H1 (cell line): ENCODE data around the gene PHF3. TPM values are rescaled to one million over a fixed set of nuclear protein-coding genes. Genes with fewer than 3 reads are reported as not detected.

Experiments
- CTCF ChIA-PET: fragments of 300-600 bp; sonication (Branson Sonifier 250); formaldehyde crosslinking; loops from one replicate; lab custom pipeline; 2021; ENCODE audit not compliant: partially characterized antibody; lab: Charles Lee
- POLR2A ChIA-PET: fragments of 300-600 bp; sonication (Branson Sonifier 250); formaldehyde crosslinking; loops from one replicate; lab custom pipeline; 2021; ENCODE audit warnings: inconsistent platforms; ENCODE audit not compliant: partially characterized antibody; lab: Charles Lee
- DNase-seq, 2 experiments: peaks; one replicate each; pipeline versions ENCODE4 v3.0.0 to v3.0.0-alpha.2; 2010 to 2022; ENCODE audit warnings: low spot score in 2 of 2, low read depth in 1 of 2, mixed read lengths in 1 of 2
- FAIRE-seq: peaks from 2 replicates; lab custom pipeline; 2011; peaks lifted over from hg19 to GRCh38; lab: Jason Lieb, UNC
- H2AFZ ChIP-seq: 2 replicates; pipeline ENCODE4 v1.8.1; 2012; ENCODE audit warnings: low read length, inconsistent platforms
- H2AK5ac ChIP-seq: 2 replicates; pipeline ENCODE4 v1.6.1; 2013; ENCODE audit warnings: low read depth, low read length
- H2BK120ac ChIP-seq: replicated peaks from 2 replicates; pipeline ENCODE3; 2013; ENCODE audit warnings: low read depth, low read length, inconsistent platforms
- H2BK12ac ChIP-seq: 2 replicates; pipeline ENCODE4 v1.6.1; 2013; ENCODE audit warnings: low read depth, low read length
- H2BK15ac ChIP-seq: 2 replicates; pipeline ENCODE4 v1.6.1; 2013; ENCODE audit warnings: low read length
- H2BK20ac ChIP-seq: 2 replicates; pipeline ENCODE4 v1.6.1; 2013; ENCODE audit warnings: low read length
- H2BK5ac ChIP-seq: 2 replicates; pipeline ENCODE4 v1.6.1; 2013; ENCODE audit warnings: low read depth, low read length
- H3K14ac ChIP-seq: 2 replicates; pipeline ENCODE4 v1.6.1; 2013; ENCODE audit warnings: inconsistent platforms; ENCODE audit not compliant: insufficient read length
- H3K18ac ChIP-seq: 2 replicates; pipeline ENCODE4 v1.6.1; 2013; ENCODE audit warnings: low read length; ENCODE audit errors: extremely low read depth
- H3K23ac ChIP-seq: 2 replicates; pipeline ENCODE4 v1.6.1; 2013; ENCODE audit warnings: inconsistent platforms; ENCODE audit not compliant: insufficient read length
- H3K23me2 ChIP-seq: 2 replicates; pipeline ENCODE4 v1.6.1; 2013; ENCODE audit warnings: low read depth, low read length
- H3K27ac ChIP-seq: 2 replicates; pipeline ENCODE4 v1.6.1; 2011; ENCODE audit warnings: low read depth, low read length, inconsistent platforms
- H3K27me3 ChIP-seq, 4 experiments: replicated peaks in 1 of 4; 1 replicate in 1 of 4; 2 replicates in 3 of 4; pipeline versions ENCODE4 v1.6.1 to v1.8.1; 2011 to 2013; ENCODE audit warnings: low read length in 3 of 4, mild to moderate bottlenecking in 3 of 4, inconsistent platforms in 2 of 4, mixed read lengths in 2 of 4, moderate library complexity in 1 of 4; ENCODE audit not compliant: control insufficient read depth in 3 of 4, insufficient read depth in 3 of 4; ENCODE audit errors: extremely low read depth in 1 of 4
- H3K36me3 ChIP-seq, 4 experiments: 2 replicates each; pipeline versions ENCODE4 v1.6.1 to v1.8.1; 2011 to 2013; ENCODE audit warnings: mild to moderate bottlenecking in 4 of 4, low read length in 3 of 4, moderate library complexity in 2 of 4, control low read depth in 1 of 4, inconsistent platforms in 1 of 4; ENCODE audit not compliant: insufficient read depth in 4 of 4, control insufficient read depth in 2 of 4
- H3K4ac ChIP-seq: replicated peaks from 2 replicates; pipeline ENCODE3; 2013; ENCODE audit warnings: low read length, low read depth, mixed read lengths, inconsistent platforms; ENCODE audit not compliant: insufficient read length
- H3K4me1 ChIP-seq, 4 experiments: replicated peaks in 1 of 4; 1 replicate in 1 of 4; 2 replicates in 3 of 4; pipeline versions ENCODE4 v1.6.1 to v1.8.1; 2011 to 2013; ENCODE audit warnings: low read length in 3 of 4, inconsistent platforms in 2 of 4, mixed read lengths in 1 of 4; ENCODE audit not compliant: insufficient read depth in 4 of 4, control insufficient read depth in 3 of 4
- H3K4me2 ChIP-seq, 2 experiments: 2 replicates each; pipeline versions ENCODE4 v1.6.1 to v1.8.1; 2011 to 2013; ENCODE audit warnings: low read depth in 2 of 2, low read length in 2 of 2, control low read depth in 1 of 2, inconsistent platforms in 1 of 2, mild to moderate bottlenecking in 1 of 2; ENCODE audit not compliant: insufficient read depth in 1 of 2
- H3K4me3 ChIP-seq, 4 experiments: fragments of 200-600, 300-600 bp in 1 of 4; sonication (generic), shearing (Covaris generic), sonication (Bioruptor Twin) in 1 of 4; 2 replicates each; pipeline versions ENCODE4 v1.5.1 to v1.8.1; 2011 to 2016; ENCODE audit warnings: low read length in 4 of 4, low read depth in 3 of 4, control low read depth in 2 of 4, inconsistent platforms in 2 of 4, mild to moderate bottlenecking in 2 of 4, mixed read lengths in 1 of 4, moderate library complexity in 1 of 4; ENCODE audit not compliant: insufficient read depth in 2 of 4; ENCODE audit errors: extremely low read depth in 1 of 4
- H3K56ac ChIP-seq: replicated peaks from 2 replicates; pipeline ENCODE3; 2013; ENCODE audit warnings: low read depth, mild to moderate bottlenecking, mixed read lengths, low read length, inconsistent platforms; ENCODE audit not compliant: insufficient read length
- H3K79me1 ChIP-seq: 2 replicates; pipeline ENCODE4 v1.6.1; 2013; ENCODE audit warnings: low read depth, low read length, control low read depth
- H3K79me2 ChIP-seq, 2 experiments: 2 replicates each; pipeline versions ENCODE4 v1.6.1 to v1.8.1; 2012 to 2013; ENCODE audit warnings: low read length in 2 of 2, mild to moderate bottlenecking in 2 of 2, inconsistent platforms in 1 of 2; ENCODE audit not compliant: insufficient read depth in 2 of 2, control insufficient read depth in 1 of 2
- H3K9ac ChIP-seq, 4 experiments: replicated peaks in 1 of 4; 1 replicate in 1 of 4; 2 replicates in 3 of 4; pipeline versions ENCODE4 v1.6.1 to v1.8.1; 2011 to 2013; ENCODE audit warnings: low read depth in 3 of 4, low read length in 3 of 4, control low read depth in 2 of 4, mild to moderate bottlenecking in 2 of 4, moderate library complexity in 2 of 4, inconsistent platforms in 1 of 4; ENCODE audit errors: extremely low read depth in 1 of 4
- H3K9me3 ChIP-seq, 2 experiments: 2 replicates each; pipeline versions ENCODE4 v1.6.1 to v1.8.1; 2012 to 2013; ENCODE audit warnings: mild to moderate bottlenecking in 2 of 2, moderate library complexity in 2 of 2, control low read depth in 1 of 2, inconsistent platforms in 1 of 2, low read depth in 1 of 2, low read length in 1 of 2, mixed read lengths in 1 of 2; ENCODE audit not compliant: insufficient read depth in 2 of 2
- H4K20me1 ChIP-seq, 2 experiments: replicated peaks in 1 of 2; 2 replicates each; pipeline versions ENCODE3 to v1.8.1; 2011 to 2013; ENCODE audit warnings: inconsistent platforms in 2 of 2, low read length in 2 of 2, mild to moderate bottlenecking in 1 of 2; ENCODE audit not compliant: insufficient read depth in 2 of 2, control insufficient read depth in 1 of 2
- H4K5ac ChIP-seq: 2 replicates; pipeline ENCODE4 v1.6.1; 2013; ENCODE audit warnings: low read length, low read depth, mixed read lengths, inconsistent platforms; ENCODE audit not compliant: insufficient read length
- H4K8ac ChIP-seq: 2 replicates; pipeline ENCODE4 v1.8.0; 2013; ENCODE audit warnings: mild to moderate bottlenecking, moderate library complexity, low read length, inconsistent platforms; ENCODE audit not compliant: insufficient read depth; ENCODE audit errors: extremely low read depth
- H4K91ac ChIP-seq: replicated peaks from 2 replicates; pipeline ENCODE3; 2013; ENCODE audit warnings: low read length, mixed read lengths, inconsistent platforms; ENCODE audit not compliant: insufficient read length
- BRCA1 ChIP-seq: IDR thresholded peaks from 2 replicates; pipeline ENCODE4 v1.6.1; 2012; ENCODE audit warnings: low read depth, low read length, improper control_type of control experiment
- CHD1 ChIP-seq: IDR thresholded peaks from 2 replicates; pipeline ENCODE4 v1.6.1; 2012; ENCODE audit warnings: low read depth, low read length, improper control_type of control experiment
- CHD2 ChIP-seq: IDR thresholded peaks from 2 replicates; pipeline ENCODE4 v1.6.1; 2012; ENCODE audit warnings: low read length, improper control_type of control experiment
- EP300 ChIP-seq, 2 experiments: IDR thresholded peaks; 1 replicate in 1 of 2; 2 replicates in 1 of 2; pipeline ENCODE4 v1.6.1; 2011 to 2012; ENCODE audit warnings: low read depth in 2 of 2, low read length in 2 of 2, mild to moderate bottlenecking in 2 of 2, borderline replicate concordance in 1 of 2, inconsistent platforms in 1 of 2, moderate library complexity in 1 of 2
- EZH2 ChIP-seq: fragments of 200-600 bp; sonication (generic); IDR thresholded peaks from 2 replicates; pipeline ENCODE4 v1.7.1; 2012; ENCODE audit warnings: low read depth, mild to moderate bottlenecking, moderate library complexity, low read length, inconsistent platforms; ENCODE audit not compliant: severe bottlenecking
- GABPA ChIP-seq: IDR thresholded peaks from 2 replicates; pipeline ENCODE4 v1.6.1; 2011; ENCODE audit warnings: mild to moderate bottlenecking, low read length, moderate library complexity, borderline replicate concordance; ENCODE audit not compliant: insufficient read depth
- KDM5A ChIP-seq: fragments of 200-600 bp; IDR thresholded peaks from 2 replicates; pipeline ENCODE4 v1.7.1; 2012; ENCODE audit warnings: mild to moderate bottlenecking, low read length, inconsistent platforms, mixed read lengths
- NANOG ChIP-seq: IDR thresholded peaks from 2 replicates; pipeline ENCODE4 v1.6.1; 2011; ENCODE audit warnings: low read length, low read depth, mild to moderate bottlenecking, inconsistent platforms; ENCODE audit not compliant: insufficient read depth, poor library complexity, severe bottlenecking
- RAD21 ChIP-seq, 2 experiments: IDR thresholded peaks in 1 of 2; conservative IDR thresholded peaks in 1 of 2; 2 replicates each; pipeline ENCODE4 v1.6.1; 2011; ENCODE audit warnings: low read depth in 2 of 2, low read length in 2 of 2, improper control_type of control experiment in 1 of 2, inconsistent platforms in 1 of 2, mild to moderate bottlenecking in 1 of 2, moderate library complexity in 1 of 2
- RFX5 ChIP-seq: IDR thresholded peaks from 2 replicates; pipeline ENCODE4 v1.6.1; 2011; ENCODE audit warnings: low read depth, low read length, improper control_type of control experiment, borderline replicate concordance
- RNF2 ChIP-seq: fragments of 200-900, 300-1000 bp; sonication (generic); IDR thresholded peaks from 2 replicates; pipeline ENCODE4 v1.7.1; 2016; ENCODE audit warnings: borderline replicate concordance, low read depth, mild to moderate bottlenecking, antibody characterized with exemption, low read length; ENCODE audit not compliant: poor library complexity, severe bottlenecking; ENCODE audit errors: missing control alignments
- RXRA ChIP-seq: IDR thresholded peaks from 2 replicates; pipeline ENCODE4 v1.6.1; 2011; ENCODE audit warnings: low read depth, mild to moderate bottlenecking, low read length, moderate library complexity; ENCODE audit not compliant: insufficient read depth
- SRF ChIP-seq: IDR thresholded peaks from 2 replicates; pipeline ENCODE4 v1.6.1; 2011; ENCODE audit warnings: mild to moderate bottlenecking, low read depth, low read length, moderate library complexity
- SUZ12 ChIP-seq: fragments of 200-600 bp; sonication (generic); IDR thresholded peaks from 2 replicates; pipeline ENCODE4 v1.6.1; 2012; ENCODE audit warnings: mild to moderate bottlenecking, inconsistent platforms, low read length, moderate library complexity, mixed read lengths
- TAF1 ChIP-seq: IDR thresholded peaks from 2 replicates; pipeline ENCODE4 v1.6.1; 2011; ENCODE audit warnings: mild to moderate bottlenecking, low read depth, low read length
- polyA plus RNA-seq, 7 experiments: library from polyadenylated mRNA; depleted of rRNA in 3 of 7; stranded (reverse) in 5 of 7; unstranded in 2 of 7; fragments of >200 nt in 5 of 7; fragments of 200-250 nt in 2 of 7; gene quantifications; 1 replicate in 5 of 7; 2 replicates in 1 of 7; 4 replicates in 1 of 7; pipeline versions ENCODE4 v1.2.1 to v1.2.3, GENCODE V29; 2011 to 2013; ENCODE audit warnings: missing spikeins in 2 of 7, mixed read lengths in 2 of 7
- total RNA-seq: library from RNA; stranded (reverse); fragmentation: NEBNext Ultra II Directional; extraction: Animal tissue kit (Norgen Biotek cat#: 25700); gene quantifications from 2 replicates; pipeline ENCODE4 v1.2.1, GENCODE V29; 2021

Gene PHF3
- total and polyA plus RNA-seq, 2 of the 8 experiments (the other 6 are each of a cell fraction or from before 2014, with no cell fraction given), result 10.1 to 69.3 TPM

GRCh38 chr6:63663956-63664281, 28.3 kb downstream of the PHF3 start:
- Histone ChIP-seq H3K4me2 (no peak overlapping the region), H3K27ac (no peak overlapping the region), H2BK12ac (no peak overlapping the region), H2AK5ac (no peak overlapping the region), H3K9me3 (no peaks in the 10 kb centered on the region), H4K8ac (no peak overlapping the region), H3K4ac (no peak overlapping the region), H2BK15ac (no peak overlapping the region), H3K27me3 (peaks cover 0 to 1% (median 0%) of the 10 kb centered on the region in 4 experiments; a peak in 1 of 7 replicates), H2BK20ac (no peak overlapping the region), H2BK120ac (no peak overlapping the region), H3K9ac (no peak overlapping the region), H3K79me2 (peaks cover 9 to 98% of the 10 kb centered on the region in 2 experiments), H3K4me1 (peaks cover 0 to 3% (median 0%) of the 10 kb centered on the region in 4 experiments; a peak in 2 of 7 replicates), H4K5ac (no peak overlapping the region), H2AFZ (no peak overlapping the region), H4K91ac (no peak overlapping the region), H3K23me2 (no peaks in the 10 kb centered on the region), H2BK5ac (no peak overlapping the region), H3K23ac (no peak overlapping the region), H3K79me1 (peaks cover 5% of the 10 kb centered on the region), H4K20me1 (peaks cover 8 to 12% of the 10 kb centered on the region in 2 experiments), H3K18ac (no peak overlapping the region), H3K14ac (no peak overlapping the region), H3K4me3 (no peak overlapping the region), H3K56ac (no peak overlapping the region), H3K36me3 (no peaks in the 10 kb centered on the region)
- POLR2A ChIA-PET, result no interaction called here
- no peak for FAIRE-seq
- CTCF ChIA-PET, result interaction anchor here (1.0 to 1.5 kb wide), 3 partner anchors 9 to 100 kb away, joined by 3 to 5 read pairs (median 4); no protein-coding TSS in a partner anchor
- DNase-seq, result no peak
- TF ChIP-seq RAD21 (IDR thresholded peaks at IDR 0.05 in 1 of 2, conservative IDR thresholded peaks at IDR 0.05 in 1 of 2; ENCODE audit: low read depth in 2 of 2, low read length in 2 of 2) (no peak), RNF2 (no peak), NANOG (no peak), BRCA1 (no peak), SUZ12 (no peak), SRF (no peak), EP300 (IDR thresholded peaks at IDR 0.05; ENCODE audit: borderline replicate concordance in 1 of 2, low read depth in 2 of 2, low read length in 2 of 2) (no peak), CHD1 (no peak), EZH2 (no peak), RXRA (no peak), RFX5 (no peak), GABPA (no peak), TAF1 (no peak), KDM5A (no peak), CHD2 (no peak)
